Head of caudate nucleus (tissue), 42 donors: ENCODE results near the gene VWA3A.
"Not testable (repeated sequence)": the region's sequence is repeated elsewhere in the genome, so short reads cannot be mapped to it uniquely, and the experiment has no call there.

Experiments
- DNase-seq, 42 donors: peaks; one replicate each; pipeline versions ENCODE4 v3.0.0 to v3.0.0-alpha.2; 2020 to 2021; ENCODE audit warnings: mixed read lengths in 7 of 42
- intact Hi-C: fragments of 100-400 bp; cut with DNase I; formaldehyde crosslinking; loops from one replicate; pipeline ENCODE4 v1.15.0; 2022

The VWA3A gene

GRCh38 chr16:22124583-22125284, 32.4 kb downstream of the VWA3A start:
- no peak for DNase-seq
- intact Hi-C loops = no loop called here

DNA sequence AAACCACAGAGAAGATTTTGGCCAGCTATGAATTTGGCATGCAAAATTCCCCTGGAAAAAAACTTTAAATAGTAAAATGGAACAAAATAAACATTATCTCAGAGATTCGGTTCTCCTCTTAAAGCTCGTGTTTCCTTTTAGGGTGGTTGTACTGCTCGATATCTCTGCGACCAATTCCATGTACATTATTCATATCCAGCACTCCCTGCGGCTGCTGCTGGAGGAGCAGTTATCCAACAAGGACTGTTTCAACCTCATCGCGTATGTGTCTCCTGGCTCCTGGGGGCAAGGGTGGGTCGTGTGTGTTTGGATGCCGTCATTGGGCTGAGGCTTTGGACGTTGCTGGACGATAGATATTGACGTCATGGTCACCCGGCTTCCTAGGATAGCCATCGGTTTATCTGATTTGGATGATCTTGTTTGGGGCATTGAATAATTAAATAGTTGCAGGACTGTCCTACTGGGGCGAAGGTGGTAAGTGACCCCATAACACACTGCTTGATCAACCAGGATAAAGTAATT, 33.8 kb downstream of the VWA3A start:
- DNase-seq = no peak
- intact Hi-C loops = no loop called here

DNA sequence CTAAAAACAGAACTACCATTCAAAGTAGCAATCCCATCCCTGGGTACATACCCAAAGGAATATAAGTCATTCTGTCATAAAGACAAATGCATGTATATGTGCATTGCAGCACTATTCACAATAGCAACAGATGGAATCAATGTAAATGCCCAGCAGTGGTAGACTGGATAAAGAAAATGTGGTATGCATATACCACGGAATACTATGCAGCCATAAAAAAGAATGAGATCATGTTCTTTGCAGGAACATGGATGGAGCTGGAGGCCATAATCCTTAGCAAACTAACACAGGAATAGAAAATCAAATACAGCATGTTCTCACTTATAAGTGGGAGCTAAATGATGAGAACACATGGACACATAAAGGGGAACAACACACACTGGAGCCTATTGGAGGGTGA, 36.2 kb downstream of the VWA3A start:
- intact Hi-C loops = not testable (repeated sequence)

DNA sequence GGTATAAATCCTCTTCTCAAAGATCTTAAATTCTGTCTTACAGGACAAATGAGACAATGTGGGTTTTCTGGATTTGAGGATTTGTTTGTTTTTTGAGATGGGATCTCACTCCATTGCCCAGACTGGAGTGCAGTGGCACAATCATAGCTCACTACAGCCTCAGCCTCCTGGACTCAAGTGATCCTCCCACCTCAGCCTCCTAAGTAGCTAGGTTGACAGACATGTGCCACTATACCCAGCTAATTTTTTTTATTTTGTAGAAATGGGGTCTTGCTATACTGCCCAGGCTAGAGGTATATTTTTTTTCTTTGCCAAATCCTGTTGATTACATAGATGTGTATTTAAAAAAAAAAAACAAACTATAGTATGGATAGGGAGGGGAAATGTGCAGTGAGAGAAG, 38.2 kb downstream of the VWA3A start:
- intact Hi-C loops = no loop called here

More for the DNA sequence above, 36.2 kb downstream of the VWA3A start:
- DNase-seq = not testable (repeated sequence)

DNA sequence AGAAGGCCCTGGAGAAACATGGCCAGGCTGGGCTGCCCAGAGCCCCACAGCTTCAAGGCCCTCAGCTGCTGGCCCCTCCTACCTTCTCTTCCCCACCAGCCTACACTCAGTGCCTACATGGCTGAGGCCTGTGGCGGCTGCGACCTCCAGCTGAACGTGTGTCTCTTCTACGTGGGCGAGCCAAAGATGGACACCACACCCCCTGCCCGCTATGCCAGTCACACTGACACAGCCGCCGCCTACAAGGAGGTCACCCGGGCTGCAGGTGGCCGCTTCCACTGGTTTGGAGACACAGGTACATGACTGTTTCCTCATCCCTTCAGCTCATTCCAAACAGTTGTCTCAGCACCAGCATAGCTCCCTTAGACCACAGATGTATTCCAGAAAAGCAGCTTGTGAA, 40.5 kb downstream of the VWA3A start:
- DNase-seq = no peak
- intact Hi-C loops = no loop called here

More for the DNA sequence above, 38.2 kb downstream of the VWA3A start:
- DNase-seq = no peak

GRCh38 chr16:22138482-22138881, 46.1 kb downstream of the VWA3A start:
- intact Hi-C loops = no loop called here
- no peak for DNase-seq

GRCh38 chr16:22139008-22139407, 46.7 kb downstream of the VWA3A start:
- no peak for DNase-seq
- intact Hi-C loops = no loop called here

DNA sequence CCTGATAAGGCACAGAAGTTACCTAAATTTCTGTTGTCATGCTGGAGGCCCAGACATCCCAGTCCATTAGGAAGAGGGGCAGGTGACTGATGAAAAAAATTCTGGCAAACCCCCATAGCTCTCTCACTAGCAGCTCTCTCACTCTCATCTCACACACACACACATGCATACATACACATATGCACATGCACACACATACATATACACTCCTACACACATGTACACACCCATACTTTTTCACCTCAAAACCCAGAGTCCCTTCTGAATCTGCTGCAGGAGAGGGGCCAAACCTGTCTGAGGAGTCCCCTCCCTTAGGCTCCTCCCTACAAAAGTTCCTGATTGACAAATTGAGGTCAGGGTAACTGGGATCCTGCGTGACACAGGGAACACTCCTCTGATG, 47.4 kb downstream of the VWA3A start:
- DNase-seq = no peak
- intact Hi-C loops = no loop called here

DNA sequence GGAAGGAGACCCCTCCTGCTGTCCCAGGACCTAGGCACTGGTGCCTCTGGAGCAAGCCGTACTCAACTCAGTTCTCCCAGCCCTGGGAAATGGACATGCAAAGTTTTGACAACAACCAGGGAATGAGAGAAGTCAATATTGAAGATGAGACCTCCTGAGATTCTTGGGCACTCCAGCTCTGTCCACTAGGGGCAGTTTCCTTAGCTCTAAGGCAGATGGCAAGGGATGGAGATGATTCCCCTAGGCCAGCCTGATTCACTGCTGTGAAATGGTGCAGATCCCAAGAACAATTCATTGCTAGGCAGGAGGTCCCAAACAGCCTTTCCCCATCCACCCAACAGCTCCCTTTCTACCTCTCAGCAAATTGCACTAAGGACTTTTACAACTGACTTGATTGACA, 49.4 kb downstream of the VWA3A start:
- no peak for DNase-seq
- intact Hi-C loops = no loop called here

DNA sequence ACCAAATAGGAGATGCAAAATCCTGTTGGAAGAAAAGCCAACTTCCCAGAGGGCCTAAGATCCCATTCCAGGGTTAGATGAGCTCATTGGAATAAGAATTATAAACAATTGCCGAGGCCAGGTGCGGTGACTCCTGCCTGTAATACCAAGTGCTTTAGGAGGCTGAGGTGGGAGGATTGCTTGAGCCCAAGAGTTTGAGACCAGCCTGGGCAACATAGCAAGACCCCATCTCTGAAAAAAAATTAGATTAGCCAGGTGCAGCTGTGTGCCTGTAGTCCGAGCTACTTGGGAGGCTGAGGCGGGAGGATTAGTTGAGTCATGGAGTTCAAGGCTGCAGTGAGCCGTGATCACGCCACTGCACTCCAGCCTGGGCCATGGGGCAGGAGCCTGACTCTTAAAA, 52.2 kb downstream of the VWA3A start:
- intact Hi-C loops = no loop called here
- DNase-seq = no peak

- intact Hi-C loops = no loop called here
- DNase-seq = no peak
Observed at GRCh38 chr16:22147853-22148252, 55.5 kb downstream of the VWA3A start.

DNA sequence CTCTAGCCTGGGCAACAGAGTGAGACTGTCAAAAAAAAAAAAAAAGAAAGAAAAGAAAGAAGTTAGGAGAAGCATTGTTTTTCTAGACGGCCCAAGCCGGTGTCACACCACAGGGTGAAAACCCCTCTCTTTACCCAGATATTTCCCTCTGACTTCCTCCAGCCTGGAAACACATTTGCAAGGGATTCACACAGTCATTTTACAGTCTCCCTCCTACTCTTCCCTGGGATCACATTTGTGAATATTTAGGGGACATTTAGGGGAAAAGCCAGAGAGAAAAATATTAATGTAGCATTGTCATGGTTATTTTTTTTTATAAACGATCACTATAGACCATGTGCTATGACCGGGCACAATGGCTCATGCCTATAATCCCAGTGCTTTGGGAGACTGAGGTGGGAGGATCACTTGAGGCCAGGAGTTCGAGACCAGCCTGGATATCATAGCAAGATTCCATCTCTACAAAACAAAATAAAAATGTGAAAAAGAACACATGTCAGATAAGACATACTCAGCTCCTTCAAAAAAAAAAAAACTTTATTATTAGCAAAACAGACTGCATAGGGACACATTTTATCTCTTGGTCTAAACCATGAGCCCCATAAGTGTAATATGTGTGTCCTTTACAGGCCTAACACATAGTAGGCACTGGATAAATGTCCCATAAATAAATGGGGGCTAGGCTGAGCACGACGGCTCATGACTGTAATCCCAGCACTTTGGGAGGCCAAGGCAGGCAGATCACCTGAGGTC, 59.1 kb downstream of the VWA3A start:
- no peak for DNase-seq
- intact Hi-C loops = no loop called here

- intact Hi-C loops = no loop called here
- no peak for DNase-seq
Observed at GRCh38 chr16:22152316-22152715, 60.0 kb downstream of the VWA3A start.

- not testable (repeated sequence) for DNase-seq
Observed at GRCh38 chr16:22153078-22153477, 60.7 kb downstream of the VWA3A start.

GRCh38 chr16:22161401-22161800, 69.1 kb downstream of the VWA3A start:
- DNase-seq = no peak
- intact Hi-C loops = no loop called here

More at GRCh38 chr16:22153078-22153477, 60.7 kb downstream of the VWA3A start:
- intact Hi-C loops = not testable (repeated sequence)

DNA sequence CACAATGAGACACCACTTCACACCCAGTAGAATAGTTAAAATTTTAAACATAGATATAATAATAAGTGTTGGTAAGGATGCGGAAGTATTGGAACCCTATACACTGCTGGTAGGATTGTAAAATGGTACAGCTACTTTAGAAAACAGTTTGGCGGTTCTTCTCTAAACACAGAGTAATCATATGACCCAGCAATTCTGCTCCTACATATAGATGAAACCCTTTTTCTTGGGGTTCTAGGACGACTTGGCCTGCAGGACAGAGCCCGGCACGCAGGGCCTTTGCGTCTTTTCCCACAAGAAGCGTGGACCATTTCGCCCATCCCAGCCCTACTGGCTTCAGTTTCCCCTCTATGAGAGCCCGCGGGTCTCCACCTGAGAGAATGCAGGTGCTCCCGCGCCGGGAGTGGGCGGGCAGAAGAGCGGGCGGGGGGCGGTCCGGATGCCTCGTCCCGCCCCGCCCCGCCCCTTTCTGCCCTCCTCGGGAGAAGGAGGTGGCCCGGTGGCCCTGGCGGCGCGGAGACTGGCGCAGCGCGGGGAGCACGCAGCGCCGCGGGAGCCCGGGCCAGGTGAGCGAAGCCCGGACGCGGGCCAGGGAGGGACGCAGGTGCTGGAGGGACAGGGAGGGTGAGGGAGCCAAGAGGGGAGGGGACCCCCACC, 69.8 kb downstream of the VWA3A start, which contains the start of gene SDR42E2:
TSS of gene SDR42E2 (plus strand) at position 508 of the 657 bp plus-strand sequence. CDS start 3,077 bp downstream, outside the sequence.
- DNase-seq = no peak
- intact Hi-C loops = no loop called here

DNA sequence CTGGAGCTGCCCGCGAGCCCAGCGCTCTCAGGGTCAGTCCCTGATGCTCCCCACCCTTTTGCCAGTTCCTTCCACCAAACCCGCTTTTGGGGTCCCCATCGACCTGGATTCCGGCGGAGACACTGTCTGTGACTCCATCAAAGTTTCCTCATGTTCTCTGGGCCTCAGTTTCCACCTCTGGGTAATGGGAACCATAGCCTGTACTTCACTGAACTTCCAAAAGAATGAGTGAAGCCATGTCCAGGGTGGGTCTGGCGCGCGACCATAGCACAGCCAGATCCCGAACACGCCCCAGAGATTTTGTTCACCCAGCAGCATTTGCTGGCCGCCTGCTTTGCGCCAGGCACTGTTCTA, 70.3 kb downstream of the VWA3A start:
- intact Hi-C loops = no loop called here
- DNase-seq = no peak

DNA sequence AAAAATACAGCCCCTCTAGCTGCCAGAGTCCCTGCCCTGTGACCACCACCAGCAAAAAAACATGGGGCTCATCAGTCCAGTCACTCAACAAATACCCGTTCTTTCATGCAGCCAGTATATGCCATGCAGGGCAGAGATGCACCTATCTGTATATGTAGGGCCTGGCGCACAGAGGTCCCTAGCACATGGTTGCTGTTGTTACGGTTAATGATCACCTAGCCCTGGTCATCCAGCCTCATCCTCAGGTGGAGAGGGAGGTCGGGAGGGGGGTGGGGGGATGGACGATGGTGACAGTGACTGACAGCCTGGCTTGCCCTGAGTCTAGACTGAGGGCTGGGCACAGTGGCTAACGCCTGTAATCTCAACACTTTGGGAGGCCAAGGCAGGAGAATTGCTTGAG, 71.5 kb downstream of the VWA3A start:
- intact Hi-C loops = no loop called here
- DNase-seq = no peak

DNA sequence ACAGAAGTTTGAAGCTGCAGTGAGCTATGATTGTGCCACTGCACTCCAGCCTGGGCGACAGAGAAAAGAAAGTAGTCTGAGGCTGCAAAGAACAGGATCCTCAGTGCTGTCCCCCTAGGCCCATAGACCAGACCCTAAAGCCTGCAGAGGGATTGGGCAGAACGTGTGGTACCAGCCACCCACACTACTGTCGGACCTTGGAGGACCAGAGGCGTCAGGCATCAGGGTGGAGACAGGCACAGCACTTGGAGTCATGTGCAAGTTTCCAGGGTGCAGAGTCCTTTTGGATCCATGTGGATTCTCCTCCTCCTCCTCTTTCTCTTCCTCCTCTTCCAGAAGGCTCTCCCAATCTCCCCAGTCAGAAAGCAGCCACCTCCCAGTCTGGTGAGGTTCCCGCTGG, 72.1 kb downstream of the VWA3A start:
- no peak for DNase-seq
- intact Hi-C loops = no loop called here
